ENCODE results near the gene MYO5B.

MYO5B gene

GRCh38 chr18:50039746-50040145, 155.2 kb downstream of the MYO5B start:
- TF ChIP-seq POLR2A (IDR thresholded peaks at IDR 0.05; ENCODE audit: low read length): no peak
- no peak for TF ChIP-seq GATA1 (IDR thresholded peaks at IDR 0.05; ENCODE audit: low read depth, low read length)
- no peak for DNase-seq

DNA sequence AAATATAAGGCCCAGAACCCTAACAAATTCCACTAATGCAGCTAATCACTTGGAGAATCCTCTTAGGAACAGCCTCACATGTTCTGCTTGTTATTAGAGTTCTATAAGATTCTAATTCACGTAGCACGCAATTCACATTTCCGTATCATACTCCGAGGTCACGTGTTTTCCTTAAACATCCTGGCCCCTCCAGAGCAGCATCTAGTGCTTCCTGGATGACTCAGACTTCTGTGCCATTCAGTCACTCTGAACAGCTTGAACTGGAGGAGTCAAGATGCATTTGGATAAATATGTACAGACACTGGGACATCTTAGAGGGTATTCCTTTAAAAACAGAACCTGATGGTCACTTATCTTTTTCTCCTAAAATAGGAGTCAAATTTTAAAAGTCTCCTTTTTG, 156.5 kb downstream of the MYO5B start:
- no peak for TF ChIP-seq GATA1 (IDR thresholded peaks at IDR 0.05; ENCODE audit: low read depth, low read length)
- TF ChIP-seq POLR2A (IDR thresholded peaks at IDR 0.05; ENCODE audit: low read length): no peak
- no peak for DNase-seq

DNA sequence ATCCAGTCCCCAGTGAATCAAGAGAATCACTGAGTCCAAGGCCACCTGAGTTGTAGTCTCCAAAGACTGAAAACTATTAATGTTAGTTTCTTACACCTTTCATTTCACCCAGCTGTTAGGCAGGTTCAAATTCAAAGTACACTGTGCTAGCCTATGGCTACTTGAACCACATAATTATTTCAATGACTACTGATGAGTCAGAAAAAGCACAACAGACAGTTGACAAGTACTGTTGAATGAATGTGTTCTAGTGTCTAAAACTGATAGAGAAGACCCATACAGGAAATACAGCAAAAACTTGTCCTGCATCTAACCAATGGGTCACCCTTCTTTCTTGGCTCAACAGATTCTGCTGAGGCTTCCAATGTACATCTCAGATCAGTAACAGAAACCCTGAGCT, 160.9 kb downstream of the MYO5B start:
- TF ChIP-seq POLR2A (IDR thresholded peaks at IDR 0.05; ENCODE audit: low read length) (no peak), GATA1 (IDR thresholded peaks at IDR 0.05; ENCODE audit: low read depth, low read length) (no peak)
- no peak for DNase-seq

GRCh38 chr18:50033004-50033403, 161.9 kb downstream of the MYO5B start:
- TF ChIP-seq POLR2A (IDR thresholded peaks at IDR 0.05; ENCODE audit: low read length) (no peak), GATA1 (IDR thresholded peaks at IDR 0.05; ENCODE audit: low read depth, low read length) (no peak)
- DNase-seq: no peak

DNA sequence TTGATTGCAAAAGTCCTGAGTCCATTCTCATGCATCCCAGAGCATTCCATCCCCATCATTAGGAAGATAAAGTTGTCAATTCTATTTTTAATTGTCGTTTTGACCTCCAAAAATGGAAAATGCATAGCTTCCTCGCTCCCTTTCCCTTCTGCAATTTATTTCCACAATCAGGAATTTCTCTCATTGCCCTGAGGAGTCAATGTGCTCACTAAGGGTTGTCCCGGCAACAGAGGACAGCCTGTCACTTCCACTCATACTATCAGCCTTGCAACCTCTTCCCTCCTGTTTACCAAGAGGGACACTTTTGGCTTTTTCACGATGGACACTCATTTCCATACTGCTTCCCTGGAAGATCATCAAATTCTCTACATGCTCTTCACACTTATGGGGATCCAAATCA, 164.8 kb downstream of the MYO5B start:
- TF ChIP-seq GATA1 (IDR thresholded peaks at IDR 0.05; ENCODE audit: low read depth, low read length) (no peak), POLR2A (IDR thresholded peaks at IDR 0.05; ENCODE audit: low read length) (no peak)
- no peak for DNase-seq

DNA sequence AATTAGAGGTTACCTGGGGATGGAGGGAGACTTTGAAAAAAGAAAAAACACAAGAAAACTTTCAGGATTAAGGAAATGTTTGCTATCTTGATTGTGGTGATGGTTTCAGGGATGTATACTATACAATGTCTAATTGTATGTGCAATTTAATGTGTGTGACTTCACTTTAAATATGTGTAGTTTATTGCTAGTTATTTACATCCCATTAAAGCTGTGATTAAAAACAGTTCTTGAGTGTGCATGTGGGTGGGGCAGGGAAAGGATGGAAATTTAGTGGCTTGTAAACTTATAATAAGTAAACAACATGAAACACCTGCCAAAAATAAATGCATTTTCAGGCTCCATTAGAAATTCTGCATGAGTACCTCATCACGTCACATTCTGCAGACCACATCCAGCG, 167.0 kb downstream of the MYO5B start:
- DNase-seq: no peak
- no peak for TF ChIP-seq POLR2A (IDR thresholded peaks at IDR 0.05; ENCODE audit: low read length)
- TF ChIP-seq GATA1 (IDR thresholded peaks at IDR 0.05; ENCODE audit: low read depth, low read length): no peak

DNA sequence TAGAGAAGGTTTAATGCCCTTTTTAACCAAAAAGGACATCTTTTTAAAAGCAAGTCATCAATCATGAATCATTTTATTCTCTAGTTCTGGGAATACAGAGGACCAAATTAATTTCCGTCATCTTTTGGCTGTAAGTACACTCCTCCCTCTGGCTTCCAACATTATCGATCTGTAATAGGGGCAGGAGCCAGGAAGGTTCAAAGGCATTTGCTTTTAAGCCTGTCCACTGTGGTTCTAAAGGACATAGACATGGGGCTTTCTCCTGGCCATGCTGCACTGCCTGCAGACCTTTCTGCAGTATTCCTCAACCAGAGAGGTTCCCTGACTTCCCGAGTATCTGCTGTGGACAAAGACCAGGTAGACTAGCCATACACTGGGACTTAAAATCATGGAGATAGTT, 170.5 kb downstream of the MYO5B start:
- DNase-seq: no peak
- no peak for TF ChIP-seq GATA1 (IDR thresholded peaks at IDR 0.05; ENCODE audit: low read depth, low read length)
- no peak for TF ChIP-seq POLR2A (IDR thresholded peaks at IDR 0.05; ENCODE audit: low read length)

DNA sequence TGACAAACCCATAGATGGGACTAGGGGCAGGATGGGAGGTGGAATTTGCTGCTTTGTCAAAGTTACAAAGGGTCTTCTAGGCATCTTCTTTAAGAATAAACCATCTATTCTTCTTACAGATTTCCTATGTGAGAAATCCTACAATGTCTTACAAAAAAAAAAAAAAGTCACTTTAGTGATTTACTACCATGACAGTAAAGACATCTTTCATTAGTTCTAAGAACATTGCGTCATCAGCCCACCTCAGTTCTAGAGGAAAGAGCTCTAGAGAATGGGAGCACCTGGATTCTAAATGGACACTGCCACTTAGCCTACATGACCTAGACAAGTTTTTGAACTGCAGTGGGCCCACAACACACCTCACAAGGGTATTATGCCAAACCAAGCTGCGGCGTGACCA, 172.0 kb downstream of the MYO5B start:
- TF ChIP-seq POLR2A (IDR thresholded peaks at IDR 0.05; ENCODE audit: low read length) (no peak), GATA1 (IDR thresholded peaks at IDR 0.05; ENCODE audit: low read depth, low read length) (no peak)
- DNase-seq: no peak

GRCh38 chr18:50014606-50015005, 180.3 kb downstream of the MYO5B start:
- TF ChIP-seq POLR2A (IDR thresholded peaks at IDR 0.05; ENCODE audit: low read length) (no peak), GATA1 (IDR thresholded peaks at IDR 0.05; ENCODE audit: low read depth, low read length) (no peak)
- no peak for DNase-seq

DNA sequence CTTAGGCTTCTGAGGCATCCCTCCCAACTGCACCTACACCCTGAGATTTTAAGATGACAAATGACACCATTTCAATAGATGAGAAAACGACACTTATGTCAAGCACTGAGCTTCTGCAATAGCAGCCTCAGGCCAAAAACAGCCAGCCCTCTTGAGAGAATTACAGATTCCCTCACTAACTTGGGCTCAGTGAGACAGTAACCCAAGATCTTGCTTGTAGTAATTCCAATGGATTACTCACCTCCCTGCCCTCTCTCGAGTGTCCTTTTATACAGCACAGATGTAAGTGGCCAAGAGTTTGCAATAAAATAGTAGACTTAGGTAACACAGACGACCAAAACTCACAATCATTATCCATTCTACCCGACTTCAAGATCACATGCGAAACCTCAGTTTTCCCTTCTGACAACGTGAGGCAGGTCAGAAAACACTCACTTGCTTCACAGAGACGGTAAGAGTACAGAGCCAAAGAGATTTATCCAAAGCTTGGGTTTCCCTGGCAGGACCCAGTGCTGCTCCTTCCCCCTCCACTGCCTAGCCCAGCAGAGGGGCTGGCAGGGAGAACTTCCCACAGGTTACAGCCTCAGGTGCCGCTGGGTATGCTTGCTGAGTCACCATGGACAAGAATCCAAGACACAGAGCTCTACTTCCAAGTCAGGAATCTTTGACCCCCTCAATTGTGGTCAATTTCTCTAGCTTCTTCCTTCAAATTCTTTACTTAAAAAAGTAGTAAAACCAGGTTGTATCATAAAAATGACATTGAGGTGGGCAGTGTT, 181.4 kb downstream of the MYO5B start:
- TF ChIP-seq POLR2A (IDR thresholded peaks at IDR 0.05; ENCODE audit: low read length): no peak
- TF ChIP-seq GATA1 (IDR thresholded peaks at IDR 0.05; ENCODE audit: low read depth, low read length): no peak
- no peak for DNase-seq

- DNase-seq: no peak
- TF ChIP-seq POLR2A (IDR thresholded peaks at IDR 0.05; ENCODE audit: low read length): no peak
- TF ChIP-seq GATA1 (IDR thresholded peaks at IDR 0.05; ENCODE audit: low read depth, low read length): no peak
These were observed 183.0 kb downstream of the MYO5B start for GRCh38 chr18:50011813-50012435.

GRCh38 chr18:50009773-50010335, 185.1 kb downstream of the MYO5B start:
- no peak for TF ChIP-seq GATA1 (IDR thresholded peaks at IDR 0.05; ENCODE audit: low read depth, low read length)
- DNase-seq: peak; percentile 49 to 66

- DNase-seq: no peak
- TF ChIP-seq GATA1 (IDR thresholded peaks at IDR 0.05; ENCODE audit: low read depth, low read length) (no peak), POLR2A (IDR thresholded peaks at IDR 0.05; ENCODE audit: low read length) (no peak)
These were observed 186.6 kb downstream of the MYO5B start for GRCh38 chr18:50008306-50008705.

DNA sequence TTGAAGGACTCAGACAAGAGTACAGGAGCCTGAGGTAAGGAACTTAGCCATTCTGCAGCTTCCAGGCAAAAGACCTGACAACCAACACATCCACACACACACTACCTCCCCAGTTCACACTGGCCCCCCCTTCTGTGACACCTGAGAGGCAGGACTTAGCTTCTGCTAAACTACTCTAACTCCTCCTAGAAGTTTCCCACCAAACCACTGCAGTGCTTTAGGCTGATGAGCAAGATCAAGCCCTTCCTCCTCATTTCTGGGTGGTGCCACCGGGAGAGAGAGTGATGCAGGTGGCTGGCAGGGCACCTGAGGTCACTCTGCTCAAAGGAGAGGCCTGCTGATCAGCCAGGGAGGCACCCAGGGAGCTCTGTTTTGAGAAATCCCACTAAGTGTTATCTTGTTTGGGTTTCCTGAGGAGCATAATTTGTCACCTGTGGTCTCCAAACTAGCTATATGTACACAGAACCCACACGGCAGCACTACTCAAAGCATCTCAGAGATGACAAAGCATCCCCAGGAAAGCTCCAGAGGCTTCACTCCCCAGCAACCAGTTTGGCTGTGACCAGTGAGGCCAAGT, 188.4 kb downstream of the MYO5B start:
- no peak for DNase-seq

More for the DNA sequence above, 188.4 kb downstream of the MYO5B start:
- TF ChIP-seq POLR2A (IDR thresholded peaks at IDR 0.05; ENCODE audit: low read length) (no peak), GATA1 (IDR thresholded peaks at IDR 0.05; ENCODE audit: low read depth, low read length) (no peak)

Measured in erythroblast (primary cell).